ENCODE measurements around the gene SMAD3.

SMAD3 gene

DNA sequence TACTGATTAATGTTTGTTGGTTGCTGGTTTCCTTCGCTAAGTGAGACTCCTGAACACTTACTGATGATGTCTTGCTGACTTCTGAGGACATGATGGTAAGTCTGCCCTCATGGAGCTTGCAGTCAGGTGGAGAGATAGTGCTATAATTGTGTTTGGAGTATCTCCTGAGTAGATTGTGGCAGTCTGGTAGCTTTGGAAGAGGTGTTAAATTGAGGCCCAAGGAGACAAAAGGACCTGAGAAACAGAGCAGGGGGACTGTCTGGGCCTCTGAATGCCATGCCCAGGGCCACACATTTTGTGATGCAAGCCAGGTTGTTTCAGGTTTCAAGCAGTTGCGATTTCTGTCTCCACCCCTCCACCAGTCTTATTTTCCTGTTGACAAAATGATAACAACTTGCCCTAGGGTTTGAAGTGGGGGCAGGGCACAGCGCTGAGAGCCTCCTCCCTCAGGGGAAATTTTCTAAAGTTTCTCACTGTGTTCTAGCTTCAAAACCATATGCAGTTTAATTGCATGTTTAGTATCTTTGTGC lies 16.7 kb downstream of the SMAD3 start:
- no peak for DNase-seq

- DNase-seq, result no peak
Measured at GRCh38 chr15:67083135-67083762, 17.8 kb downstream of the SMAD3 start.

GRCh38 chr15:67084561-67084960 lies 19.2 kb downstream of the SMAD3 start:
- DNase-seq, result no peak

- DNase-seq, result no peak
Measured at GRCh38 chr15:67085237-67085817, 19.9 kb downstream of the SMAD3 start.

DNA sequence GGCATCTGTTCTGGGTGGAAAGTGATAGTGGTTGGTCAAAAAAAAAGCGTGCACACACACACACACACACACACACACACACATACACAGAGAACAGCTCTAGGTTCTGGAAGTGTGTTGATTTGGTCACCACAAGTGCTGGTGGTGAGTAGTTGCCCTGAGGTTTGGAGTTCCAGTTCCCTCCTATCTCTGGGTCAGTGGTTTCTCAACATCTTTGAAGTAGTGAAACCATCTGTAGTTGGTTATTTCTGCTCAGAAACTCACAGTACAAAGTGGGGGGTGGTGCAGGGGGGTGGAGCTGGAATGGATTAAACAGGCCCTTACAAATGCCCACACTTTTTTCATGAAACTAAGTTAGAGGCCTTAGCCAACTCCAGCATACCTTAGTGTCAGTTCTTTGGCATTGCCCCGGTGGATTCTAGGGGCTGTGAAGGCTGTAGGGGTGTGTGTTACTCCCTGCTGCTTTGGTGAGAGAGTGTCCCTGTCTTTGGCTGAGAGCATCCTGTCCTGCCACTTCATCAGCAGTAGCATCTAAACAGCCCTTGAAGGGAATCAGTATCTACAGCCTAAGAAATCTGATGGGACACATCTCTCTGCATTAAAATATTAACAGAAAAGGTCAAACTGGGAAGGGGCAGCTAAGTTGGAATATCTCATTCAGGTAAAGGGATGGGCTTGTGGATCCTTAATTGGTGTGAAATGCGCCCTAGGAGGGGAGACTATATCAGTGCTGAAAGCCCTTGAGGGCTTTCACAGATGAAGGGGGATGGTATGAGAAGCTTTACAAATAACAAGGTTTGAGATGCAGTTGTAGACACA lies 20.6 kb downstream of the SMAD3 start:
- DNase-seq, result no peak

DNA sequence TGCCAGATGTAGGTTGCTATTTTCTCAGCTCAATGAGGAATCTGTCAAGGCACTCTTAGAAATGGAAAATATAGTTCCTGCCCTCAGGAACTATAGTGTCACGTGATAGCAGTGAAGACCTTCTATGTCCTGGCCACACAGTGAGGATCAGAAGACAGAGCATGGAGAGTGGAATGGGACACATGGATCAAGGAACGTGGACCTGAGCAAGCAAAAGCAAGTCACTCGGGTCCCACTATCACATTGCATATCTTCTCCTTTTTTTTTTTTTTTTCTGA lies 21.2 kb downstream of the SMAD3 start:
- no peak for DNase-seq

- DNase-seq, result no peak
Measured at GRCh38 chr15:67087507-67088172, 22.2 kb downstream of the SMAD3 start.

DNA sequence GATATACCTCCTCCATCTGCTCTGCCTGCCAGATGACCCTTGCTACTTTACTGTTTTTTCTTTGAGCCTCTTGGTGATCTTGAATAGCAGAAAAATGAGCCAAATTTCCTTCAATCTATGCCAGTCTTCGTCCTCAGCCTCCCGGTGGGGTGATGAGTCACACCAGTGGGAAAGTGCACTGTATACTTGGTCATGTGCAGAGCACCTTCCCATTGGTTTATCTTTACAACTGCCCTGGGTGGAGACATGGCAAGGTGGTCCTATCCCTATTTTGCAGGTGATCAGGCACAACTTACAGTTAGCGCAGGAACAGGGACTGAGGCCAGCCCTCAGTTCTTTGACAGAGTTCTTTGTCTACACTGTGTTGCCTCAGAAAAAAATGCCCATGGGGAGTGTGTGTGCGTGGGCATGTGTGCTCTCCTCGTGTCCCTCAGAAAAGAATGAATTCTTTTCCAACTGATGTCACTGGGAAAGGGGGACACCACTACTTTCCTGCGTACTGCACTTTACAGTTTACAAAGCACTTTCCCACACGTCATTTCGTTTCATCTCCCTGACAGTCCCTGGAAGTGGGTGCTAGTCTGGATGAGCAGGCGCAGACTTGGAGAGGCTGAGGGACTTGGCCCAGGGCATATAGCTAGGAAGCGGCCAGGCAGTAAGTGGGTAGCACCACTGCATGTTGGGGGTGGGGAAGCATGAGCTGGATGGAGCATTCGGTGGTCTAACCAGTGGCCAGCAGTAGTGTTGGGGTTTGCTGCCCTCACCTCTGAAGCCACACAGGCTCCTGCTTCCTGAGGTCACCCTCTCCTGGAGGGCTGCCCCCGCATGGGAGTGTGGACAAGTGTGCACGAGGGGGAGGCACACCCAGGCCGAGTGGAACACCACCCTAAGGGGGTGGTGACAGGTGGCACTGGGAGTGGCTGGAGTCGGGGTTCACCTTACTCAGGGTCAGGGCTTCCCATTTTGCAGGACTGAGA lies 24.1 kb downstream of the SMAD3 start:
- DNase-seq, result no peak

- no peak for DNase-seq
Measured at GRCh38 chr15:67090297-67091070, 25.1 kb downstream of the SMAD3 start.

GRCh38 chr15:67091071-67091979 lies 25.9 kb downstream of the SMAD3 start:
- no peak for DNase-seq

DNA sequence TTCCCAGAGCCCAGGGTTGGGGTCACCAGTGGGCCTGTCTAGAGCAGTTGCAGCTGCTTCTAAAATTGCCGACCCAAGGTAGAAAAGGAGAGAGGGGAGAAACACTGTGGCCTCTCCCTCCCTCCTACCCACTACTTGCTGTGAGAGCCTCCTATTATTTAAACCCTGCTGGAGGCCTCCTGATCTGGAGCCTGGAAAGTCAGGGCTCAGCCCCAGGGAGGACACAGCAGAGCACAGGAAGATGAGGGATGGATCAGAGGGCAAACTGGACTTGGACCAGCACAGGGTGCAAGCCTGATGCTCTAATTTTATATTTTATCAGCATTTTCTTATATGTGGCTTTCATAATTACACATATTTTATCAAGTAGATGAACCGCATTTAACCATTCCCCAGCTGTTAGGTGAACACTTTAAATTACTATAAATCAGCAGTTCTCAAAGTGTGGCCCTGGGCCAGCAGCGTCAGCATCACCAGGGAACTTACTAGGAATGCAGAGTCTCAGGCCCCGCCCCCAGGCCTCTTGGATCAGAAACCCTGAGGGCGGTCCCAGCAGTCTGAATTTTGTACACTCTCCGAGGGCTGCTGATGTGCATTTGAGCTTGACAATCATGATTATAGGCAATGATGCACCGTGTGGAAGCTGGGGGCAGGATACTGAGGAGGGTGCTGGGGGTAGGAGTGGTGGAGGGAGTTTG lies 26.7 kb downstream of the SMAD3 start:
- DNase-seq, result no peak

DNA sequence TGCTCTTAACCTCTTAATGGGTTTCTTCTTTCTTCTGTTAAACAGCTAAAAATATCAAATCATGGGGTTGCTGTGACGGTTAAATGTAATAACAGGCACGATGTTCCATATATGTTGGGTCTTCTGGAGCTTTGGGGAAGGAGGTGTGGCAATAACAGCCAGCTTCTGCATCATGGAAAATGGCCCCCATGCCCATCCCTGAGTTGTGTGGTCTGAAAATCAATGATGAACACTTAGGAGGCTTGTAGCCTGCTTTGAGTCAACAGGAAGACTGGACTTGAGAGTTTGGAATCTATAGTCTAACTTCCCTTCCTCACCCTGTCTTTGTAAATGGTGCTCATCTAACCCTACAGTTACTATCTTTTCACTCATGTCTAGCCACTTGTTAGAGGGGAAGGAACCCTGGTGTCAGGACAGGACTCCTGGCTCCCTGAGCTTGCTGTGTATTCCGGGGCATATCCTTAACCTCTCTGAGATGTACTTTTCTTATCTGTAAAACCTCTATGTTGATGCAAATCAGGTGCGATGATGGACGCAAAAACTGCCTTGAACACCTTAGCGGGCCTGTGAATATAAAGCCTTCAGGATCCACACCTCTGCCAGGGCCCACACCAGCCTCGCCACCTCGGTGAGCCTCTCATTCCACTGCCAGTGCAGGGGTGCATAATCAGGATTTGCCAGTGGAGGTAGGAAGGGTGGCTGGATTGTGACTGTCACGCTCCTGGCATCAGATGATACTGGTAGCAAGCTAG lies 27.5 kb downstream of the SMAD3 start:
- DNase-seq, result no peak

DNA sequence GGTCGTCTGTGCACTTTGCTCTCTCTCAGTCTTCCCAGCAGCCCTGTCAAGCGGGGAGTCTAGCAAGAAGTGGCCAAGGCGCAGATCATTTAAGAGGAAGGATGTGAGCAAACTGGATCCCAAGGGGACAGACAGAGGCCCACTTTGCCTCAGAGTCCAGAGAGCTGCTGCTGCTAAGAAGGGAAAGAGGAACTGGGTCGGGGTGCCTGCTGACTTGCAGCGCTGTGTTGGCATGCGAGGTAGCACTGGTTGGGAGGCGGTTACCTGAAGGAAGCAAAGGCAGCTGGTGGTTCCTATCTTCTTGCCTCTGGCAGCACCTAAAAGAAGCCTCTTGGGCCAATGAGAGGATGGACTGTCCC lies 28.1 kb downstream of the SMAD3 start:
- DNase-seq, result no peak

GRCh38 chr15:67094001-67094826 lies 28.8 kb downstream of the SMAD3 start:
- no peak for DNase-seq

- DNase-seq, result no peak
Measured at GRCh38 chr15:67095912-67096311, 30.5 kb downstream of the SMAD3 start.

DNA sequence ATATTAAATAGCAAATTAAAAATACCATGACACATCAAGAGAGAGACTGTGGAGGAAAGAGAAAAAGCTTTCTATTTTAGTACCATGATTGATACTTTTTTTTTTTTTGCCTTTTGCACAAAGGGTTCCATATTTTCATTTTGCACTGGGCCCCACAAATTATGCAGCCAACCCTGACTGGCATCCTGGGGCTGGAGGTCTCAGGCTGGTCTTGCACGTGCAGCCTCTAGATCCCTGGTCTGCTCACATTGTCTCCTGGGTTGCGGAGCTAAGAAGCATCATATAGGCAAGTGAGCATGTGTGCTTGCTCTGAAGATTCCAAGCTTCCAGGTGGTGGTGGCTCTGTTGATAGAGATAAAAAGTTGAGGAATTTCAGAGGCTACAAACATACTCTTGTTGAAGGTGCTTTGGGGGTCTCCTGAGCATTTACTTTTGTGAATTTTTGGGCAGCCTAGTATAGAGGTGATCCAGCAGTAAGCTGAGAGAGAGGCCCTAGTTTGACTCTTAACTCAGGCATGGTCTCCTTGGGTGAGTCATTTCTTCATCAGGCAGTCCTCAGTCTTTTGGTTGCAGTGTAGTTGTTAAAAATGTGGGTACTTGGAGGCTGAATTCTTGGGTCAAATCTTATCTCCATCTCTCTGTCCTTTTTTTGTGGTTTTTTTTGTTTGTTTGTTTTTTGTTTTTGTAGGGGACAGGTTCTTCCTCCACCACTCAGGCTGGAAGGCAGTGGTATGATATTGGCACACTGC lies 31.3 kb downstream of the SMAD3 start:
- no peak for DNase-seq

- DNase-seq, result no peak
Measured at GRCh38 chr15:67097424-67097823, 32.0 kb downstream of the SMAD3 start.
